ENCODE measurements around the gene ROBO1. TPM values are rescaled to one million over a fixed set of nuclear protein-coding genes. Genes with fewer than 3 reads are reported as not detected.

The ROBO1 gene
- total and polyA plus RNA-seq, 2 of the 8 experiments (the other 6 are each of a cell fraction or from before 2014, with no cell fraction given), result 51.4 to 91.0 TPM

GRCh38 chr3:79751703-79752102 lies 16.1 kb downstream of the ROBO1 start (continued):
- TF ChIP-seq SUZ12 (IDR thresholded peaks at IDR 0.05; ENCODE audit: low read length), result no peak
- no peak for TF ChIP-seq RBBP5 (IDR thresholded peaks at IDR 0.05; ENCODE audit: borderline replicate concordance, low read depth, low read length)
- TF ChIP-seq CHD1 (IDR thresholded peaks at IDR 0.05; ENCODE audit: low read depth, low read length), result no peak
- TF ChIP-seq CEBPB (IDR thresholded peaks at IDR 0.05; ENCODE audit: low read depth, low read length), result no peak
- TF ChIP-seq HDAC2 (IDR thresholded peaks at IDR 0.05; ENCODE audit: borderline replicate concordance in 1 of 2, low read depth in 2 of 2, low read length in 2 of 2), result no peak
- no peak for TF ChIP-seq SP2 (IDR thresholded peaks at IDR 0.05; ENCODE audit: low read length)
- no peak for TF ChIP-seq BCL11A (IDR thresholded peaks at IDR 0.05; ENCODE audit: low read depth in 2 of 2, low read length in 2 of 2)
- TF ChIP-seq JUN (IDR thresholded peaks at IDR 0.05; ENCODE audit: low read depth, low read length), result no peak
